Measurements from ENCODE around the gene GAB1. TPM values are rescaled to one million over a fixed set of nuclear protein-coding genes. Genes with fewer than 3 reads are reported as not detected.

GAB1 gene
- total RNA-seq, 1 donor from 2014 or later, result 31.0 TPM

DNA sequence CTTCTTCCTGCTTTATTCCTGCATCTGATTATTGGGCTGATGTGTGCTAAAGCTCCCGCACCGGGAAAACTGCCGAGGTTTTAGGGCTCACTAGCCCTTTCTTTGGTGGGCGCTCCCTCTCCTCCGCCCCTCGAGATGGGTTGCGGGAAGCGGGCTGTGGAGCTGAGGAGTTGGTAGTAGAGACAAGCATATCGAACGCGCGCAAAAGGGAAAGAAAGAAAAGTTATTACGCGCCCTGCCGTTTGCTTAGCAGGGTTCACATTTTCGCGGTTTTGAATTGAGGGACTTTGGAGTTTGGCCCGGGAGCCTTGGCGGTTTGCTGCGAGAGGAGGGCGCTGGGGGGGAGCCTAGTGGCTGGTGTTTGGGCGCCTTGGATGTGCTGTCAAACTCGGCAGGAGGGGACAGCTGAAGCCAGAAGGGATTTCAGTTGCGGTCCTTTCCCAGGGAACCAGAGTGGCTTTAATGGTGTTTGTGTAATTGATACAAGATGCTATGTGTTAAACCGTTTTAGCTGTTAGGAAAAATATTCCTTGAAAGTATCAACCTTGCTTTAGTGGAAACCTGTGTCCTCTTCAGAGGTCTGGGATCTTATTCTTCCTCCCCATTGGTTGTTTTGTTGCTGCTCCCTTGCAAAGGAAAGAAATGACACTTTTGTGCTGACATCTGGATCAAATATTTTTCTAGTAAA is 1.1 kb downstream of the GAB1 start:
- TF ChIP-seq, protein P1, sequence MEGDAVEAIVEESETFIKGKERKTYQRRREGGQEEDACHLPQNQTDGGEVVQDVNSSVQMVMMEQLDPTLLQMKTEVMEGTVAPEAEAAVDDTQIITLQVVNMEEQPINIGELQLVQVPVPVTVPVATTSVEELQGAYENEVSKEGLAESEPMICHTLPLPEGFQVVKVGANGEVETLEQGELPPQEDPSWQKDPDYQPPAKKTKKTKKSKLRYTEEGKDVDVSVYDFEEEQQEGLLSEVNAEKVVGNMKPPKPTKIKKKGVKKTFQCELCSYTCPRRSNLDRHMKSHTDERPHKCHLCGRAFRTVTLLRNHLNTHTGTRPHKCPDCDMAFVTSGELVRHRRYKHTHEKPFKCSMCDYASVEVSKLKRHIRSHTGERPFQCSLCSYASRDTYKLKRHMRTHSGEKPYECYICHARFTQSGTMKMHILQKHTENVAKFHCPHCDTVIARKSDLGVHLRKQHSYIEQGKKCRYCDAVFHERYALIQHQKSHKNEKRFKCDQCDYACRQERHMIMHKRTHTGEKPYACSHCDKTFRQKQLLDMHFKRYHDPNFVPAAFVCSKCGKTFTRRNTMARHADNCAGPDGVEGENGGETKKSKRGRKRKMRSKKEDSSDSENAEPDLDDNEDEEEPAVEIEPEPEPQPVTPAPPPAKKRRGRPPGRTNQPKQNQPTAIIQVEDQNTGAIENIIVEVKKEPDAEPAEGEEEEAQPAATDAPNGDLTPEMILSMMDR (IDR thresholded peaks at IDR 0.05), result no peak
- intact Hi-C loops (cut with DNase I), result loop anchor here (1.0 to 5.0 kb wide), 7 partner anchors 8 to 176 kb away; partner anchors contain the start of gene SMARCA5
- DNase-seq (ENCODE audit: low spot score in 2 of 2), result peak in 1 of 2 donors; percentile 76

DNA sequence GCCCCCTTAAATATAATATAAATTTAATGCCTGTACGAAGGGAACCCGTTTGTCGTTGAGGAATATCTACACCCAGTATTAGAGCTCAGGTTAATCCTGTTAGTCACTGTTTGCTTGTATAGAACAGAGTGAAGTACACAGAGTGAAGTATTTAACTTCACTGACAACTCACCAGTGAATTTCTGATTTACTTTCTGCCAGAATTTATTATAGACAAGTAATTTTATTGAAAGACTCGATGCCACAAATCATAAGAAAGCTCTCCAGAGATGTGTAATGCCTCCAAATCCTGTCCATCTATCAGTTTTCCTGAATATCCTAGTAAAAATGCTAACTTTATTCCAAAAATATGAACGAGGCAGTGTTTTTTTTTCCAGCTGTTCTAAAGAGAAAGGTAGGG is 1.6 kb downstream of the GAB1 start:
- intact Hi-C loops (cut with DNase I), result loop anchor here (5.0 kb wide), 3 partner anchors 44 to 131 kb away; no protein-coding TSS in a partner anchor
- DNase-seq (ENCODE audit: low spot score in 2 of 2), result no peak
- TF ChIP-seq, protein P1 (IDR thresholded peaks at IDR 0.05), result no peak
- H3K4me1 ChIP-seq, result peaks cover 5 to 11% of the 10 kb centered on the region in 2 donors
- no peaks in the 10 kb centered on the region for H3K27me3 ChIP-seq
- peak overlapping the region; percentile 82 to 93 for H3K4me3 ChIP-seq
- peak overlapping the region; percentile 93 to 98 for H3K27ac ChIP-seq
- no peaks in the 10 kb centered on the region for H3K36me3 ChIP-seq
- H3K9me3 ChIP-seq, result no peaks in the 10 kb centered on the region

More for the DNA sequence above, 1.1 kb downstream of the GAB1 start:
- Histone ChIP-seq H3K36me3 (no peaks in the 10 kb centered on the region), H3K9me3 (no peaks in the 10 kb centered on the region), H3K4me3 (peak overlapping the region; percentile 82 to 93), H3K27ac (peak overlapping the region; percentile 93 to 98), H3K27me3 (no peaks in the 10 kb centered on the region), H3K4me1 (peaks cover 3 to 9% of the 10 kb centered on the region in 2 donors)

DNA sequence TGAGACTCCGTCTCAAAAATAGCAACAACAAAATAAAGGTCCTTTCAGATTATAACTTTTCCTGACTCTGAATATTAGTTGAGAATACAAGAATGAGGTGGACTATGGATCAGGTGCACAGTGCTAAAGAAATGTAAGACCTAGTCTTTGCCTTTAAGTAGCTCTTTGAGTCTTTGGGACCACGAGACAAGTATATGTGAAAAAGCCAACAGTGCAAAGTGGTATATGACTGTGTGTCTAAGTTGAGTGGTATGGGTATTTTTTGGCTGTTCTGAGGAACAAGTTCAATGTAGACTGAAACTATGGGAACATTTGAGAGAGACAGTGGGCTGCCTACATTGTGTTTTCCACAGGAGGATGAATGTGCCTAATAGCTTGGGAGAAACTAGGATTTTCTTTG is 2.8 kb downstream of the GAB1 start:
- H3K27ac ChIP-seq, result peak overlapping the region; percentile 13 to 98
- no peak for DNase-seq (ENCODE audit: low spot score in 2 of 2)
- TF ChIP-seq, protein P1 (IDR thresholded peaks at IDR 0.05), result no peak
- no peaks in the 10 kb centered on the region for H3K27me3 ChIP-seq
- no peaks in the 10 kb centered on the region for H3K36me3 ChIP-seq
- no peaks in the 10 kb centered on the region for H3K9me3 ChIP-seq
- H3K4me1 ChIP-seq, result peaks cover 10 to 22% of the 10 kb centered on the region in 2 donors
- peak overlapping the region; percentile 82 to 93 for H3K4me3 ChIP-seq
- intact Hi-C loops (cut with DNase I), result loop anchor here (5.0 kb wide), 3 partner anchors 43 to 132 kb away; no protein-coding TSS in a partner anchor

DNA sequence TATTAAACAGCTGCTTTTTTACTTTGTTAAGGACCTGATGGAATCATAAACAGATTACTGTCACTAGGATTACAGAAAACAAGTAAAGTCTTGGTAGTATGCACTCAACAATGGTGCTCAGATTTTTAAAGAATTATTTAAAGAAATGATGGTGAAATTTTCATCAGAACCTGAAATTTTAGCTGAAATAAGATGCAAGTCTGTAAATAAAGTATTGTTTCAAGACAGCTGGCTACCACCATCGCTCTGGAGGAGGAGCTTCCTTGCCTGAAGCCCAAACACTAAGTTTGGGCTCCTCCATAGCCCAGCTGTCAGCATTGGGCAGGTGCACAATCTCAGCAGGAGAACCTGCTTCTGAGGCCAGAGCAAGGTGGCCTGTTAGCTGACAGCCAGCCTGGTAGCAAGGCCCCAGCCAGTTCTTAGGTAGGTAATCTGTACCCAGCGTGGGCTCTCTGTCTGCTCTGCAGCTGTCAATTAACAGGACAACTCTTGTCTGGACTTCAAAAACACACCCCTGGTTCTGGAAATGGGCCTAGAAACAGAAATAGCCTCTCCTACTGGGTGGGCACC is 4.6 kb downstream of the GAB1 start:
- H3K4me1 ChIP-seq, result peaks cover 14 to 30% of the 10 kb centered on the region in 2 donors
- H3K27me3 ChIP-seq, result no peaks in the 10 kb centered on the region
- H3K9me3 ChIP-seq, result no peaks in the 10 kb centered on the region
- peak overlapping the region; percentile 37 to 98 for H3K27ac ChIP-seq
- no peak for DNase-seq (ENCODE audit: low spot score in 2 of 2)
- intact Hi-C loops (cut with DNase I), result no loop called here
- no peaks in the 10 kb centered on the region for H3K36me3 ChIP-seq
- no peak overlapping the region for H3K4me3 ChIP-seq
- TF ChIP-seq, protein P1 (IDR thresholded peaks at IDR 0.05), result no peak

DNA sequence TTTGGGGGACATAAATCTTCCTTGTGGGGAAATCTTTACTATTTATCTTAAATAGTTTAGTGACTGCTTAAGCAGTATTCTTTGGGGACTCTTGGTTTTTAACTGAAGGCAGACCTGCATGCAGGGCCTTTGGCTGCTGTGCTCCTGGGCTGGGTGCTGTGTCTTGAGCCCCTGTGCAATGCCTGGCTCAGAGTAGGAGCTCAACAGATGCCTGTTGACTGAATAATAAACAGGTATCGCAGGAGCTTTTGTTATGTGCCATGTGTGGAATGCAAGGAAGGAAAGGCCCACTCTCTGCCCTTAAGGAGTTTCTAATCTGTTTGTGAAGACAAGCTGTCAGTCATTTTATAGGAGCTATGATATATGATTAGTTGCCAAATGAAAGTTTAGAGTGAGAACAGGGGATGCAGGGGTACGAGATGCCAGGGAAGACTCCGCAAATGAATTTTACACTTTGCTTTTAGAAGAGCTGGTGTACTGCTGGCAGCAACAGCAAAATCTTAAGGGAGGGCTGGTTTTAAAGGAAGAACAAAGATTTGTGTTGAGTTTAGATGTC is 6.7 kb downstream of the GAB1 start:
- TF ChIP-seq, protein P1 (IDR thresholded peaks at IDR 0.05), result no peak
- Histone ChIP-seq H3K4me1 (peaks cover 14 to 30% of the 10 kb centered on the region in 2 donors), H3K27ac (no peak overlapping the region), H3K4me3 (peak overlapping the region in 1 of 2 donors; percentile 28), H3K27me3 (no peaks in the 10 kb centered on the region), H3K36me3 (no peaks in the 10 kb centered on the region), H3K9me3 (no peaks in the 10 kb centered on the region)
- DNase-seq (ENCODE audit: low spot score in 2 of 2), result no peak
- intact Hi-C loops (cut with DNase I), result no loop called here

Measured in ascending aorta (tissue), 2 donors.